Urinary bladder (tissue), 4 donors: ENCODE data around the gene ULK1. TPM values are rescaled to one million over a fixed set of nuclear protein-coding genes. Genes with fewer than 3 reads are reported as not detected.

Experiments used
- DNase-seq: peaks from one replicate; pipeline ENCODE4 v3.0.0-alpha.2; 2015; ENCODE audit errors: extremely low spot score
- H3K27ac ChIP-seq: one replicate; pipeline ENCODE4 v1.5.1; 2013; ENCODE audit warnings: low read depth, mild to moderate bottlenecking, moderate library complexity
- H3K36me3 ChIP-seq: one replicate; pipeline ENCODE4 v1.6.1; 2013; ENCODE audit warnings: mild to moderate bottlenecking, moderate library complexity; ENCODE audit not compliant: insufficient read depth
- H3K4me1 ChIP-seq: one replicate; pipeline ENCODE4 v1.6.1; 2013; ENCODE audit warnings: mild to moderate bottlenecking, moderate library complexity; ENCODE audit not compliant: insufficient read depth
- H3K4me3 ChIP-seq: one replicate; pipeline ENCODE4 v1.5.1; 2013; ENCODE audit warnings: low read depth, low read length
- whole genome bisulfite sequencing: extraction: QIAGEN DNeasy Blood & Tissue Kit; methylation state at CpG from one replicate; pipeline ENCODE4 v1.1.7; 2013; 5-methylcytosine and 5-hydroxymethylcytosine counted together
- polyA plus RNA-seq: library from polyadenylated mRNA; stranded (reverse); fragments of 200-250 nt; gene quantifications from one replicate; pipeline ENCODE4 v1.2.3, GENCODE V29; 2013
- total RNA-seq: library from RNA; depleted of rRNA; stranded (reverse); fragments of >200 nt; gene quantifications from one replicate; pipeline ENCODE4 v1.2.3, GENCODE V29; 2014
- donor health status: healthy with polysubstance abuse.
- donor health status: healthy.

The ULK1 gene
- total and polyA plus RNA-seq, 2 donors: 10.9 to 34.4 TPM

GRCh38 chr12:131911851-131912477 lies 17.5 kb downstream of the ULK1 start:
- WGBS: 82% methylated on average over 22 of the region's 22 CpGs
- no peak overlapping the region for H3K4me3 ChIP-seq
- DNase-seq: no peak
- peaks cover 21% of the 10 kb centered on the region for H3K36me3 ChIP-seq
- H3K27ac ChIP-seq: no peak overlapping the region
- no peaks in the 10 kb centered on the region for H3K4me1 ChIP-seq

GRCh38 chr12:131912518-131913274 lies 18.3 kb downstream of the ULK1 start:
- H3K36me3 ChIP-seq: peaks cover 19% of the 10 kb centered on the region
- no peak overlapping the region for H3K27ac ChIP-seq
- no peak overlapping the region for H3K4me3 ChIP-seq
- DNase-seq: no peak
- no peaks in the 10 kb centered on the region for H3K4me1 ChIP-seq
- 60% methylated on average over 20 of the region's 20 CpGs for WGBS

- Histone ChIP-seq H3K4me1 (no peaks in the 10 kb centered on the region), H3K4me3 (no peak overlapping the region), H3K36me3 (peaks cover 19% of the 10 kb centered on the region), H3K27ac (no peak overlapping the region)
- no peak for DNase-seq
- WGBS: 91% methylated on average over 8 of the region's 8 CpGs
Observed at GRCh38 chr12:131913666-131914065, 19.2 kb downstream of the ULK1 start.

- Histone ChIP-seq H3K4me3 (no peak overlapping the region), H3K27ac (no peak overlapping the region), H3K4me1 (no peaks in the 10 kb centered on the region), H3K36me3 (peaks cover 19% of the 10 kb centered on the region)
- WGBS: 97% methylated on average over 14 of the region's 14 CpGs
- DNase-seq: no peak
Observed at GRCh38 chr12:131914179-131914702, 19.8 kb downstream of the ULK1 start.

- H3K36me3 ChIP-seq: peaks cover 19% of the 10 kb centered on the region
- H3K4me3 ChIP-seq: no peak overlapping the region
- H3K4me1 ChIP-seq: no peaks in the 10 kb centered on the region
- DNase-seq: no peak
- no peak overlapping the region for H3K27ac ChIP-seq
- 92% methylated on average over 20 of the region's 20 CpGs for WGBS
Observed at GRCh38 chr12:131915000-131915689, 20.7 kb downstream of the ULK1 start.

- Histone ChIP-seq H3K36me3 (peaks cover 16% of the 10 kb centered on the region), H3K4me1 (no peaks in the 10 kb centered on the region), H3K4me3 (no peak overlapping the region), H3K27ac (no peak overlapping the region)
- 92% methylated on average over 21 of the region's 21 CpGs for WGBS
- DNase-seq: no peak
Observed at GRCh38 chr12:131915823-131916222, 21.4 kb downstream of the ULK1 start.

- DNase-seq: no peak
- Histone ChIP-seq H3K27ac (no peak overlapping the region), H3K36me3 (peaks cover 16% of the 10 kb centered on the region), H3K4me3 (no peak overlapping the region), H3K4me1 (no peaks in the 10 kb centered on the region)
- 91% methylated on average over 36 of the region's 36 CpGs for WGBS
Observed at GRCh38 chr12:131916306-131917138, 22.1 kb downstream of the ULK1 start.

GRCh38 chr12:131917139-131917710 lies 22.8 kb downstream of the ULK1 start:
- Histone ChIP-seq H3K4me1 (no peaks in the 10 kb centered on the region), H3K36me3 (peaks cover 11% of the 10 kb centered on the region), H3K27ac (no peak overlapping the region), H3K4me3 (no peak overlapping the region)
- WGBS: 85% methylated on average over 31 of the region's 31 CpGs
- no peak for DNase-seq

GRCh38 chr12:131917711-131918306 lies 23.4 kb downstream of the ULK1 start:
- WGBS: 90% methylated on average over 18 of the region's 18 CpGs

GRCh38 chr12:131918311-131919050 lies 24.1 kb downstream of the ULK1 start:
- Histone ChIP-seq H3K36me3 (peaks cover 11% of the 10 kb centered on the region), H3K4me1 (no peaks in the 10 kb centered on the region), H3K4me3 (no peak overlapping the region), H3K27ac (no peak overlapping the region)
- 93% methylated on average over 20 of the region's 20 CpGs for WGBS
- no peak for DNase-seq

More at GRCh38 chr12:131917711-131918306, 23.4 kb downstream of the ULK1 start:
- no peak for DNase-seq
- no peaks in the 10 kb centered on the region for H3K4me1 ChIP-seq
- no peak overlapping the region for H3K27ac ChIP-seq
- no peak overlapping the region for H3K4me3 ChIP-seq
- peaks cover 11% of the 10 kb centered on the region for H3K36me3 ChIP-seq

- no peak overlapping the region for H3K4me3 ChIP-seq
- H3K36me3 ChIP-seq: peaks cover 11% of the 10 kb centered on the region
- H3K4me1 ChIP-seq: no peaks in the 10 kb centered on the region
- H3K27ac ChIP-seq: no peak overlapping the region
- no peak for DNase-seq
- 89% methylated on average over 19 of the region's 19 CpGs for WGBS
Observed at GRCh38 chr12:131919051-131919347, 24.6 kb downstream of the ULK1 start.
